GM21447 (cell line): ENCODE measurements around the gene NPAS1.

Experiments used
- ATAC-seq: cut with Tn5 transposase; IDR thresholded peaks from one replicate; pipeline ENCODE4 v1.9.1; 2021; ENCODE audit not compliant: unreplicated experiment

NPAS1 gene

DNA sequence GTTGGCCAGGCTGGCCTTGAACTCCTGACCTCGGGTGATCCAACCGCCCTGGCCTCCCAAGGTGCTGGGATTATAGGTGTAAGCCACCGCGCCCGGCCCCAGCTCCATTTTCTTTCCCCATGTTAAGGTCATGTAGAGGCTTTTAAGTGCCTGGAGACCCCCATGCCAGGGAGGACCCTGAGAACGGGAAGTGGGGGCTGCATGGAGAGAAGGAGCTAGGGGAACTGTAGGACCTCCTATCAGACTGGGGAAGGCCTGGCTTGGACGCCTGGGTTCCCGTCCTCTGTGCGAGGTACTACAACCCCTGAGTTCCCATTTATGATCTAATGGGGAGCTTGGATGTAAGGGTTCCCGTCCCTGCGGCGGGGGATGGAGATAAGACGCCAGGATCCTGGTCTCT lies 714 bp upstream of the NPAS1 start:
- ATAC-seq, result no peak

DNA sequence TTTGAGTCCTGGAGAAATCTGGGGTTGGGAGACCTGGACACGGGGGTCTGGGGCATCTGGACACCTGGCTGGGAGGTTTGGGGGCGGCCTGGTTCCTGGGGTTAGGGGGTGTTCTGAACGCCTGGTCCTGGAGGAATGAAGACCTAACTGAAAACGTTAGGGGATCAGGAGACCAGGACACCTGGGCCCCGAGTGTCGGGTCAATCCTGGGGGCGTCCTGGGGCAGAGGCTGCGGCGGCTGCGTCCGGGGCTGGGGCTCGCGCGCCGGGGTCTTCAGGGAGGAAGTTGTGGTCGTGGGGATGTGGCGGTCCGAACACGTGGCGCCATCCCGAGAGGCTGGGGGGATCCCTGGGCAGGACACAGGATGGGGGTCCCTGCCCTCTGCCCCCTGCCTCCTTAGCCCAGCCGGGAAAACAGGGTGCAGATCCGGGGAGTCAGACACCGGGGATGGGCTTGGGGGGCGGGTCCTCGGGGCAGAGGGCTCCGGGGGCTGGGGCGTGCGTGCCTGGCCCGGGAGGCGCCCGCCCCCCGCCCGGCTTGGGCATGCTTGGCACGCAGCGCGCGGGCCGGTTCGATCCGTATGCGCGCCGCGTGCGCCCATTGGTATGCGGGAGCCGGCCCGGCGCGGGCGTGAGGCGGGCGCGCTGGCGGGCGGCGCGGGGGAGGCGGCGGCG lies 632 bp downstream of the NPAS1 start:
- ATAC-seq, result no peak

DNA sequence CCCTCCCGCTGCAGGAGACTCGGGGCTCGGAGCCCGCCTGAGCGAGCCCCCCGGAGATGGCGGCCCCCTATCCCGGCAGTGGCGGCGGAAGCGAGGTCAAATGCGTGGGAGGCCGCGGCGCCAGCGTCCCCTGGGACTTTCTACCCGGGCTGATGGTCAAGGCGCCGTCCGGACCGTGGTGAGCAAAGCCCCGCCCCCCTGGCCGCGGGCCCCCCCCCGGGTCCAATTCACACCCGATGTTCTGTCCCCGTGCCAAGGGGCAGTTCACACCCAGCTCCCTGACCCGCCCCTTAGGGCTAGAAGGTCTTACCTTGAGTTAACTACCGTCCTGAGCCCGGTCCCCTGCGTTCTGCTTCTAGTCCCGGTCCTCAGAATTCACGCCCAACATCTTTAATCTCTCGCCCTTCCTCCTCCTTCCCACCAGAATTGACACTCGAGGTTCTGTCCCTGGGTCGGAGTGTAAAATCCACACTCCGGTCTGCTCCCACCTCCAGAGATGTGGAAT lies 1.4 kb downstream of the NPAS1 start:
- no peak for ATAC-seq

GRCh38 chr19:47021536-47022139 lies 2.0 kb downstream of the NPAS1 start:
- no peak for ATAC-seq

- ATAC-seq, result no peak
Observed at GRCh38 chr19:47022140-47022536, 2.5 kb downstream of the NPAS1 start.

DNA sequence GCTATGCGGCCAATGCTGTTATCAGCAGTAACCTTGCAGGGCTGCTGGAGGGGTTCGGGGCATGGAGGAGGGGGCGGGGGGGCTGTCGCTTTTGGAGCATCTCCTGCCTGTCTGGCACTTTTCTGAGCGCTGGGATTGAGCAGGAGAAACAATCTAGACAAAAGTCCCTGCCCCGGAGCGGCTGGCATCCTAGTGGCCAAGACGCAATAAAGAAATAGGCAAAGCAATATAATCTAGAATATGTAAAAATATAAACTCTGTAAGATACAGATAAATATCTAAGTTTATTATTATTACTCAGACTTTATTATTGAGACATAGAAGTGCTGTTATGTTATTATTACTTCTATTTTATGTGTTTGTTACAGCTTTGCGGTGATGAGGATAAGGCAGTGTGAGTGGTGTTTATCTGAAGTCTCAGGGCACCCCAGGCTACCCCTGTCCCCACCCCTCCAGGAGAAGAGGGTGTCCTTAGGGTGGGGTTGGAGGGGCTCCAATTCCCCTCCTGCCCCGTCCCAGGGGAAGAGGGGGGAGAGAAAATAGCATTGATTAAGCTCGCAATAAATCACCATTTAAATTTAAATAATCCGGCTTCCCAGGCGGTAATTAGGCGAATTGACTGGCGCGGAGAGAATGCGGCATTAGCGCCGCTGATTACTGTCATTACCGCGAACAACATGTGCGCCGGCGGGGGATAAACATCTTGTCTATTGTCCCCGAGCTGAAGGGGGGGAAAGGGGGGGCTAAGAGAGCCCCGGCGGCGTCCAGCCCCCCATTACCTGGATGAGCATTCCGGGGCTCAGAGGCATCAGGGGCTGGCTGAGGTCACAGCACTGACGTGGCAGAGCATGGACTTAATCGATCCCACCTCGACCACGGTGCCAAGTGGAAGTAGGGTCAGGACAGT lies 3.2 kb downstream of the NPAS1 start:
- no peak for ATAC-seq

DNA sequence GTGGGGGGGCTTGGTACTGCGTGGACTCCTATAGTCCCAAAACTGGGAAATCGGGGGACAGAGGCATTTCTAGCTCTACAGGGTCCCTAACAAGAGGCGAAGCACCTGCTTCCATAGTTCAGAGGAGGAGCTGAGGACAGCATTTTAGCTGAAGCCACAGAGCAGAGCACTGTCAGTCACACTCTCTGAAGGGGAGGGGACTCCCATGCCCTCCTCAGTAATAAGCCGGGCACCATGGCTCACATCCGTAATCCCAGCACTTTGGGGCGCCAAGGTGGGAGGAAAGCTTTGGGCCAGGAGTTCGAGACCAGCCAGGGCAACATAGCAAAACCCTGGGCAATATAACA lies 3.8 kb downstream of the NPAS1 start:
- ATAC-seq, result no peak

- no peak for ATAC-seq
Observed at GRCh38 chr19:47024502-47024901, 4.9 kb downstream of the NPAS1 start.

DNA sequence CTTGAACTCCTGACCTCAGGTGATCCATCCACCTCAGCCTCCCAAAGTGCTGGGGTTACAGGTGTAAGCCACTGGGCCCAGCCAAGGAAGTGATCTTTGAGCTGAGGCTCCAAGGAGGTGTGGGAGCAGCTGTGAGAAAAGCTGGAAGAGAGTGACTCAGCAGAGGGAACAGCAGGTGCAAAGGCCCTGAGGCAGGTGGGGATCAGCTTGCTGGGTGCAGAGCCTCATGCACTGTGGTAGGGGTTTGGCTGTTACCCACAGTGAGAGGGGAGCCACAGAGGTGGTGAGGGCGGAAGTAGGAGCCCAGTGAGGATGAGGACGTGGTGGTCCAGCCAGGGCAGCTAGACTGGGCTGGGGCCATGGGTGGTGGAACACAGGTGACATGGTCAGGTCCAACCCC lies 6.5 kb downstream of the NPAS1 start:
- no peak for ATAC-seq

GRCh38 chr19:47026889-47027288 lies 7.3 kb downstream of the NPAS1 start:
- no peak for ATAC-seq

DNA sequence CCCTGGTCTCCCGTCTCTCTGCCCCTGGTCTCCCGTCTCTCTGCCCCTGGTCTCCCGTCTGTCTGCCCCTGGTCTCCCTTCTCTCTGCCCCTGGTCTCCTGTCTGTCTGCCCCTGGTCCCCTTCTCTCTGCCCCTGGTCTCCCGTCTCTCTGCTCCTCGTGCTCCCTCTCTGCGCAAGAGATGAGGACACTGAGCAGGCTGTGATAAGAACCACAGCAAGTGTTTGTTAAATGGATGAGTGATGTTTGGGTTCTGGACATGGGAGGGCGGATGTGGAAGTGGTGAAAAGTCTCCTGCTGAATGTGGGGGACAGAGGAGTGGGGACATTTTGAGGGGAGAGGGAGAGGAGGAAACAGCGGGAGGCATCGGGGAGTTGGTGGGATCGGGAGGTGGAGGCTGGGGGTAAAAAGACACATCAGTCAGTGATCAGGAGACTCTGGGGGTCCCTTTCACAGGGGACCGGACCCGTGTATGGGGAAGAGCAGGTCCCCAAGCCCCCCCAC lies 8.0 kb downstream of the NPAS1 start:
- no peak for ATAC-seq

GRCh38 chr19:47028195-47028601 lies 8.6 kb downstream of the NPAS1 start:
- no peak for ATAC-seq

GRCh38 chr19:47032171-47032811 lies 12.7 kb downstream of the NPAS1 start:
- no peak for ATAC-seq

GRCh38 chr19:47035127-47036096 lies 15.8 kb downstream of the NPAS1 start:
- peak; percentile 85 for ATAC-seq

DNA sequence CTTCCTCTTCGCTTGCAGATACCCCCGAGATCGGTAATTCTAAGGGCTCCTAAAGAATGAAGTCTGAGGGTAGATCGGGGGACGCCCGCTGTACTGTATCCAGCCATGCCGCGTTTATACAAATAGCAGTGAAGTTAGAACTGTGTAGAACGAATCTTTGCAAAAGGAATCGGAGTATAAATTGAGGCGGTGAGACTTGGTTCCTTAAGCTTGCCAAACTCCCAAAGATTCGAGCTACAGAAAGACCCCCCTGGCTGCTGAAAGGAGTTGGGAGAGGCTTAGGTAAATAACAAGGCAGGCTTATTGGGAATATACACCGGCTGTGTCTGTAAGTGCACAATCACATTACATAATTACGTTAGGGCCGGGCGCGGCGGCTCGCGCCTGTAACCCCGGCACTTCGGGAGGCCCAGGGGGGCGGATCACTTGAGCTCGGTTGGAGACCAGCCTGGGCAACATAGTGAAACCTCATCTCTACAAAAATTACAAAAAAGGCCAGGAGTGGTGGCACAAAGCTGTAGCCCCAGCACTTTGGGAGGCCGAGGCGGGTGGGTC lies 16.5 kb downstream of the NPAS1 start:
- peak; percentile 31 for ATAC-seq

- ATAC-seq, result no peak
Observed at GRCh38 chr19:47037766-47038165, 18.1 kb downstream of the NPAS1 start.

GRCh38 chr19:47039239-47039874 lies 19.7 kb downstream of the NPAS1 start:
- ATAC-seq, result no peak

- ATAC-seq, result no peak
Observed at GRCh38 chr19:47040869-47041268, 21.2 kb downstream of the NPAS1 start.
